PFSK-1 (cell line): ENCODE measurements around the gene SPTBN1.

Experiments
- FOXP2 ChIP-seq: optimal IDR thresholded peaks from 2 replicates; pipeline ENCODE3; 2011; ENCODE audit warnings: borderline replicate concordance, control low read depth, inconsistent platforms; ENCODE audit not compliant: insufficient read depth; ENCODE audit errors: extremely low read length, extremely low read depth
- POLR2AphosphoS5 ChIP-seq: IDR thresholded peaks from 2 replicates; pipeline ENCODE4 v1.6.1; 2012; ENCODE audit warnings: low read depth, mild to moderate bottlenecking, control low read depth, low read length, moderate library complexity
- SIN3A ChIP-seq: IDR thresholded peaks from 2 replicates; pipeline ENCODE4 v1.6.1; 2012; ENCODE audit warnings: mild to moderate bottlenecking, low read length, moderate library complexity, borderline replicate concordance; ENCODE audit not compliant: insufficient read depth
- TAF1 ChIP-seq: IDR thresholded peaks from 2 replicates; pipeline ENCODE4 v1.6.1; 2012; ENCODE audit warnings: low read length, control low read depth, borderline replicate concordance; ENCODE audit not compliant: insufficient read depth
- TF ChIP-seq, protein P1 (sequence below), 2 experiments: IDR thresholded peaks; 2 replicates each; pipeline versions ENCODE4 v1.6.1 to v1.8.0; 2011 to 2012; ENCODE audit warnings: low read depth in 2 of 2, low read length in 2 of 2, control low read depth in 1 of 2, inconsistent platforms in 1 of 2, mild to moderate bottlenecking in 1 of 2, moderate library complexity in 1 of 2; ENCODE audit not compliant: insufficient read depth in 1 of 2

SPTBN1 gene

DNA sequence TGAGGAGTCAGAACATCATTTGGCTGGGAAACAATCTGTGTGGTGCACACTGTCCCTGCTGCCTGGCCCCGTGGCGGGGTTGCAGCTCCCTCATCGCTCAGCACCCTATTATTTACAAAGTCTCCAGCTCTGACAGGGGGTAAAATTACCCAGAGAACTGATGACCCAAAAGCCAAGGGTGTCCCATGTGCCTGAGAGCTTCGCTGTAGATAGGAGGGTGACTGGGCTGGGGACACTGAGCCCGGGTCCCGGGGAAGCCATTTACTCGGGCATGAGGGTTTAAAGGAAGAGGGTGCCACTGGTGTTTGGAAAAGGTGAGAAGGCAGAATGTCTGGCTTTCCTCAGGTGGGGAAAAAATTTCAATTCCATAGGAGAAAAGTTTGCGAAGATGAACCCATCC is 219.2 kb downstream of the SPTBN1 start:
- TF ChIP-seq FOXP2, result no peak
- no peak for TF ChIP-seq SIN3A
- no peak for TF ChIP-seq POLR2AphosphoS5
- TF ChIP-seq TAF1, result no peak
- TF ChIP-seq, protein P1, sequence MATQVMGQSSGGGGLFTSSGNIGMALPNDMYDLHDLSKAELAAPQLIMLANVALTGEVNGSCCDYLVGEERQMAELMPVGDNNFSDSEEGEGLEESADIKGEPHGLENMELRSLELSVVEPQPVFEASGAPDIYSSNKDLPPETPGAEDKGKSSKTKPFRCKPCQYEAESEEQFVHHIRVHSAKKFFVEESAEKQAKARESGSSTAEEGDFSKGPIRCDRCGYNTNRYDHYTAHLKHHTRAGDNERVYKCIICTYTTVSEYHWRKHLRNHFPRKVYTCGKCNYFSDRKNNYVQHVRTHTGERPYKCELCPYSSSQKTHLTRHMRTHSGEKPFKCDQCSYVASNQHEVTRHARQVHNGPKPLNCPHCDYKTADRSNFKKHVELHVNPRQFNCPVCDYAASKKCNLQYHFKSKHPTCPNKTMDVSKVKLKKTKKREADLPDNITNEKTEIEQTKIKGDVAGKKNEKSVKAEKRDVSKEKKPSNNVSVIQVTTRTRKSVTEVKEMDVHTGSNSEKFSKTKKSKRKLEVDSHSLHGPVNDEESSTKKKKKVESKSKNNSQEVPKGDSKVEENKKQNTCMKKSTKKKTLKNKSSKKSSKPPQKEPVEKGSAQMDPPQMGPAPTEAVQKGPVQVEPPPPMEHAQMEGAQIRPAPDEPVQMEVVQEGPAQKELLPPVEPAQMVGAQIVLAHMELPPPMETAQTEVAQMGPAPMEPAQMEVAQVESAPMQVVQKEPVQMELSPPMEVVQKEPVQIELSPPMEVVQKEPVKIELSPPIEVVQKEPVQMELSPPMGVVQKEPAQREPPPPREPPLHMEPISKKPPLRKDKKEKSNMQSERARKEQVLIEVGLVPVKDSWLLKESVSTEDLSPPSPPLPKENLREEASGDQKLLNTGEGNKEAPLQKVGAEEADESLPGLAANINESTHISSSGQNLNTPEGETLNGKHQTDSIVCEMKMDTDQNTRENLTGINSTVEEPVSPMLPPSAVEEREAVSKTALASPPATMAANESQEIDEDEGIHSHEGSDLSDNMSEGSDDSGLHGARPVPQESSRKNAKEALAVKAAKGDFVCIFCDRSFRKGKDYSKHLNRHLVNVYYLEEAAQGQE (IDR thresholded peaks at IDR 0.05; ENCODE audit: insufficient read depth in 1 of 2, low read depth in 2 of 2, low read length in 2 of 2), result no peak

- TF ChIP-seq POLR2AphosphoS5 (no peak), TAF1 (no peak), SIN3A (no peak), FOXP2 (no peak)
- TF ChIP-seq, protein P1 (IDR thresholded peaks at IDR 0.05; ENCODE audit: insufficient read depth in 1 of 2, low read depth in 2 of 2, low read length in 2 of 2), result no peak
Measured at GRCh38 chr2:54675738-54676137, 219.6 kb downstream of the SPTBN1 start.

DNA sequence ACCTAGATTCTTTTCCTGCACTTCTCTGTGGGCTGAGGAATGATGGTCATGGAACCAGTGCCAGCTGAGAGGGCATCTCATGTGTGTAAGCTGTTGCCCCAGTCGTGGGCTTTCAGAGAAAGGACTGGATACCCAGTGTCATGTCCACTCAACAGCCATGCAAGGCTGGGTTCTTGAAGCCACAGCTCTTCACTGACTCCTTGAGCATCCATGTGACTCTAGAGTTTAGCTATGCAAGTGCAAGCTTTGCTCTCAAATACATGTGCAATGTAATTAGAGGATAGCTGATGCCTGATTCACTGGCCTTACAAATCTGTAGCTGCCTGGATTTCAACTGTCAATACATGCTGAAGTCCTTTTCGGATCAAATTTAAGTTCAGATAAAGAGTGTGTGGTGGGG is 220.5 kb downstream of the SPTBN1 start:
- TF ChIP-seq SIN3A, result no peak
- no peak for TF ChIP-seq TAF1
- TF ChIP-seq POLR2AphosphoS5, result no peak
- no peak for TF ChIP-seq FOXP2
- TF ChIP-seq, protein P1 (IDR thresholded peaks at IDR 0.05; ENCODE audit: insufficient read depth in 1 of 2, low read depth in 2 of 2, low read length in 2 of 2), result no peak

DNA sequence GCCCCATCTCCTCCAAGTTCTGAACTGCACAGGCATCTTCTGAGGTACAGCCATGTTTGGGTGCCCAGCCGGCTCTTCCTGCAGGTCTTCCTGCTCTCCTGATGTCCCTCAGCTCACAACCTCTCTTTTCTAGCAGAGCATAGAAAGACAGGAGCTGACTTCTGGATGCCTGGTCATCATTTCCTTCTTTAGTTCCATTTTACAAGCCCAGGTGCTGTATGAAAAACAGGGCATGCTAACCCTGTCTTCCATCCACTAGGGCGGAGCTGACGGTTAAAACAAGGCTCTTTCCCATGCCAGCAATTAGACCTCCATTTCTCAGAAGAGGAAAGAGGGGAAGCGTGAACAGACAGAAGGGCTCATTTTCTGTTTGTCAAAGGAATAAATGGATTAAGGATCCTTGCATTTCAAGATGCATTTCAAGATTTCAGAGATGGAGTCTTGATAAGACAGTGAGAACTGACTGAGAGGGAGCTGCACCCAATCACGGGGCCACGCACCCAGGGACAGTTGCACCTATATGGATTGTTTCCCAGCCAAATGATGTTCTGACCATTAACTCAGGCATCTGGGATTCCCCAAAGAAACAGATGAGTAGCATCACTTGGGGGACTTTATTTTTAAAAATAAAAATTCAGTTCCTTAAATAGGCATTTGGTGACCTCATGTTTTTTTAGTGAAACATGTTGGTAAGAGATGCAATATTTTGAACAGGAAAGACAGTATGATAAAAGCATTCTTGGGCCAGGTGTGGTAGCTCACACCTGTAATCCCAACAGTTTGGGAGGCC is 221.5 kb downstream of the SPTBN1 start:
- TF ChIP-seq SIN3A (no peak), TAF1 (no peak), FOXP2 (no peak), POLR2AphosphoS5 (no peak)
- TF ChIP-seq, protein P1 (IDR thresholded peaks at IDR 0.05; ENCODE audit: insufficient read depth in 1 of 2, low read depth in 2 of 2, low read length in 2 of 2), result no peak

- TF ChIP-seq TAF1, result no peak
- no peak for TF ChIP-seq SIN3A
- TF ChIP-seq, protein P1 (IDR thresholded peaks at IDR 0.05; ENCODE audit: insufficient read depth in 1 of 2, low read depth in 2 of 2, low read length in 2 of 2), result no peak
- no peak for TF ChIP-seq POLR2AphosphoS5
- no peak for TF ChIP-seq FOXP2
Measured at GRCh38 chr2:54678719-54679118, 222.6 kb downstream of the SPTBN1 start.
